Urothelium cell line (cell line): ENCODE measurements around the gene ARF3.

Experiments used
- DNase-seq: peaks from one replicate; pipeline ENCODE4 v3.0.0; 2011; ENCODE audit warnings: low spot score, mixed read lengths
- FAIRE-seq: peaks from 2 replicates; lab custom pipeline; 2011; peaks lifted over from hg19 to GRCh38; lab: Jason Lieb, UNC

ARF3 gene

DNA sequence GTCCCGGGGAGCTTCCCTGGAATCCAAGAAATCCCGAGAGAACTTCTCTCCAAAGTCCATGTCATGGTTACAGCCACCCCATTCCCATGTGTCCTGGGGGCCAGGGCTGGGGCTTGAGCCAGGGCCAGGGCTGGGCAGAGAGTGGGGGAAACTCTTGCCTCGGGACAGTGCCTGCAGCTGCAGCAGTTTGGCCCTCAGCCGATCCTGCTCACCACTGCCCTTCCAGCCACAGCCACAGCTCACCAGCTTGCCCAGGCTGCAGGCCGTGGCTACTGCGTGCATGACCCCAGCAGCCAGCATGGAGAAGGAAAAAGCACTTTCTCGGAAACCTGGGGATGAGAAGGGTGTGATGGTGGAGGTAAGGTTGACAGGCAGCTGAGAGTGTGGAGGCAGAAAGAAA lies 10.7 kb upstream of the ARF3 start:
- no peak for DNase-seq
- FAIRE-seq, result no peak

GRCh38 chr12:48966177-48966895 lies 9.0 kb upstream of the ARF3 start:
- no peak for DNase-seq
- no peak for FAIRE-seq

DNA sequence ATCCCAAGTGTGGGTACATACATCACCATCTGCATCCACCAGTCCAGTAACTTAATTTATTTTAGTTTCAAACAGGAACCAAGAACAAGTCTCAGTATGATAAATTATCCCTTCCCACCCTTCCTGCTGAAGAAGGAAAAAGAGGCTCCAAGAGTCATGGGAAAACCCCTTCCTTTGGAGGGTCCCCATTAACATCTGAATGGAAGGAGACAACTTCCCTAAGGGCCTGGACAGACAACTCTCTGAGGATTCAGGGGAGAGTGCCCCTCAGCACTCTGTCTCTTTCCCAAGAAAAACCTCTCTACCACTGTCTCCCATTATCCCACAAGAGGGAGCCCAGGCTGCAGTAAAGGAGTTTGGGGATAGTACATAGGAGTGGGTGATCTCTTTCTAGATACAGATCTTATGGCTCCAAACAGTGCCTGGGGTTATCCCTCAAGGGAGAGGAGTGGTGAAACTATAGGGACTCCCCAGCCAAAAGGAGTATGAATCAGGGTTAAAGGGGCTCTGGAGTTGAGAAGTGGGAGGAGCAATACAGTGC lies 8.1 kb upstream of the ARF3 start:
- DNase-seq (no peak), FAIRE-seq (no peak)

- DNase-seq, result no peak
- no peak for FAIRE-seq
These were observed 4.5 kb upstream of the ARF3 start for GRCh38 chr12:48961801-48962200.

DNA sequence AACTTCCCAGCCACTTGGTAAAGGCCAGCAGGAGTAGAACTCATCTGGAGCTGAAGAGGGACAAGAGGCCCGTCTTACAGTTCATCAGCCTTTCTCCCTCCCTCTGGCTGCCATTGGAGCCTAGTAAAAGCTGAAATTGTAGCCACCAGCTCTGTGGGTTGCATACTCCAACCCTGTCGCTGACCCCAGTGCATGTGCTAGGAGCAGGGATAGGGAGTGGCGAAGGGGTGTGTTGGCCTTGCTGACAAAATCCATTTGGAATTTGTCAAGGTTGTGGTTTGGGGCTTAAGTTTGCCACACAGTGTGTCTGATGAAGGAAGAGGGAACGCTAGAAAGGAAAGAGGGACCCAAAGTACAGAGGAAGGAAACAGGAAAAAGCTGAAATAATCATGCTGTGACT lies 4.0 kb upstream of the ARF3 start:
- FAIRE-seq (peak; percentile 35), DNase-seq (peak; percentile 53)

- FAIRE-seq (no peak), DNase-seq (no peak)
These were observed 3.5 kb upstream of the ARF3 start for GRCh38 chr12:48960834-48961233.

DNA sequence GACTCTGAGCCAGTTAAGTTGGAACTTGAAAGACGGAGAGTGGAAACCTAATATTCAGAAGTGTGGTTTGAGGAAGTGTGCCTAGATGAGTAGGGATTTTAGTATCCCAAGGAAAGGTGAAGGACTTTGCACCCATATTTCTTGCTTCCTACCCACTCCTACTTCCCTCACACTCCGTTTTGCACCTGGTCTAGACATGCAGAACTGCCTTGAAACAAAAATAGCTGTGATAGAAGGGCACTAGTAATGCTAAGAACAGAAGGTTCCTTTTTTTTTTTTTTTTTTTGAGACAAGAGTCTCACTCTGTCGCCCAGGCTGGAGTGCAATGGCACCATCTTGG lies 732 bp upstream of the ARF3 start:
- no peak for FAIRE-seq
- no peak for DNase-seq

GRCh38 chr12:48956279-48957140 lies 777 bp downstream of the ARF3 start:
- FAIRE-seq (no peak), DNase-seq (peak; percentile 91)

- no peak for FAIRE-seq
- DNase-seq, result no peak
These were observed 2.3 kb downstream of the ARF3 start for GRCh38 chr12:48954841-48955501.

DNA sequence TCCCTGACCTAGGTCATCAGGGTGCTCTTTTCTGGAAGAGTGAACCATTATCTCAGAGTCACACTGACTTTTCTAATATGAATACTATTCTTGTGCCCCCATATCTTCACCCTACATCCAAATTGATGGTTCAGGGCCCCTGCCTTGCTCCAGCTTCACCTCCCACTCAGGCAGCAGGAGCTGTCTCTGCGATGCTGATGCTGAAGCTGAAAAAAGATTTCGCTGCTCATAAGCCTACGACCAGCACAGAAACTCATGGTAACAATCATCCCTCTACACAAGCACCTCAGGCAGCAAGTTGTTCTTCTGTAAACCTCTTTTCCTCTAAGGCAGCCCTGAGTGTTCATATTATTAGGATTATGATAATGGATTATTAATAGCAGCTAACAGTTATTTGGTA lies 3.2 kb downstream of the ARF3 start:
- DNase-seq (no peak), FAIRE-seq (no peak)

DNA sequence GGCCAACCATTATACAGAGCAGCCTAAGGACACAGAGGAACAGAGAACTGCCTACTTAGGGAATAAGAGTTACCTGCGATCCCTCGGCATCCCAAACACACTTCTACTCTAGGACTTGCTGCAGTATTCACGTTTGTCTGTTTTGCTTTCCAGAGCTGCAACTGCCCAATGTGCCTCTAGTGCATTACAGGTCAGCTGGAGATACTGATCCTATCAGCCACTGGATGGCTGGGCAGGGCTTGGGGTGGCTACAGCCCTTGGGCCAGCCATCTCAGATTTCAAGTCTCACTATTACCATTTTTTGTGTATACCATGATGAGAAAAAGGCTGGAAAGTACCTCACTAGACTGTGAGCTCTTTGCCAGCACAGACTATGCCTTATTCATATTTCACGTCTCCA lies 4.6 kb downstream of the ARF3 start:
- FAIRE-seq, result no peak
- no peak for DNase-seq

DNA sequence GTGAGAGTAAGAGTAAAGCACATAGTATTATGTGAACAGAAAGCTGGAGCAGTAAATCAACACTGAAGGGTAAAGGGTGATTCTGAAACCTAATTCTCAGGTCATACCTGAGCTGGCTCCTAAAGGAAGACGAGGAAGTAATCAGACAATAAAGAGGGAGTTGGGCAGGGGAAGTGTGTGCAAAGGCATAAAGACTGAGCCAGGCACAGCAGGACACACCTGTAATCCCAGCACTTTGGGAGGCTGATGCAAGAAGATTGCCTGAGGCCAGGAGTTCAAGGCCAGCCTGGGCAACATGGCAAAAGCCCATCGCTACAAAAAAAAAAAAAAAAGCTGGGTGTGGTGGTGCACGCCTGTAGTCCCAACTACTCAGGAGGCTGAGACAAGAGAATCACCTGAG lies 9.6 kb downstream of the ARF3 start:
- FAIRE-seq (no peak), DNase-seq (no peak)

GRCh38 chr12:48946943-48947342 lies 10.3 kb downstream of the ARF3 start:
- no peak for FAIRE-seq
- DNase-seq, result no peak

GRCh38 chr12:48946205-48946604 lies 11.1 kb downstream of the ARF3 start:
- DNase-seq (no peak), FAIRE-seq (no peak)

DNA sequence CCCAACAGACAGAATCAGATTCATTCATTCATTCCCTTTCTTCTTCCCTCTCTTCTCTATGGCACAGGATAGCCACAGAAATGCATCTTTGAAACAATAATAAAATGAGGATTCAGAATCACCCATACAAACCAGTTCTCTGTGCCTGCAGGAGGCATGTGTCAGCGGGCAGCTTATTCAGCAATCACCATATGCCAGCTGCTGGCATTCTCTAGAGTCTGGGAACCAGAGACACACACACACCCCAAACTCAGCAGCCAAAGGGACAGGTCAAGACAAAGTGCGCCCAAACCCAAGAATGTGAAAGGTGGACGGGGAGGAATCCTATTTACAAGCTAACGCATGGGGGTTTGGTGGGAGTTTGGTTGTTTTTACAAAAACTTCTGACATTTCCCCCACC lies 14.1 kb downstream of the ARF3 start:
- FAIRE-seq (no peak), DNase-seq (no peak)

DNA sequence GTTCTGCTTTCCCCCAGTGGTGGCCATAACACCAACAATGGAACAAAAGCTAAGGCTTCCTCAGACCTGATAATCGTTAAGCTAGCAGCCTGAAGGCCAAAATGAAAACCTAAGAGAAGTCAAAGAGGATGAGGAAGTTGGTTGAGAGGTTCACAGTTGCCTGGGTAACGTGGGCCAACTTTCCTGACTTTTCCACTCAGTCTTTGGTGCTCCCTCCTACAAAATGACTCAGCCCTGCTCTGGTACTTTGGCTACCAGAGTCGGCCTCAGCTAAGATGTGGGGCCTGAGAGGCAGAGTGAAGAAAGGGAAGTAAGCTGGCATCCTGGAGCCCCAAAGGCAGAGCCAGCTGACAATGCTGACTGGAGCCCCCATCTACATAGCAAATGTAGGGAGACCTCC lies 17.1 kb downstream of the ARF3 start:
- DNase-seq (no peak), FAIRE-seq (no peak)

- no peak for DNase-seq
- FAIRE-seq, result no peak
These were observed 18.5 kb downstream of the ARF3 start for GRCh38 chr12:48938805-48939204.

GRCh38 chr12:48937170-48937569 lies 20.1 kb downstream of the ARF3 start:
- DNase-seq (no peak), FAIRE-seq (no peak)

- peak; percentile 83 for DNase-seq
- FAIRE-seq, result no peak
These were observed 20.8 kb downstream of the ARF3 start for GRCh38 chr12:48936379-48936979.

DNA sequence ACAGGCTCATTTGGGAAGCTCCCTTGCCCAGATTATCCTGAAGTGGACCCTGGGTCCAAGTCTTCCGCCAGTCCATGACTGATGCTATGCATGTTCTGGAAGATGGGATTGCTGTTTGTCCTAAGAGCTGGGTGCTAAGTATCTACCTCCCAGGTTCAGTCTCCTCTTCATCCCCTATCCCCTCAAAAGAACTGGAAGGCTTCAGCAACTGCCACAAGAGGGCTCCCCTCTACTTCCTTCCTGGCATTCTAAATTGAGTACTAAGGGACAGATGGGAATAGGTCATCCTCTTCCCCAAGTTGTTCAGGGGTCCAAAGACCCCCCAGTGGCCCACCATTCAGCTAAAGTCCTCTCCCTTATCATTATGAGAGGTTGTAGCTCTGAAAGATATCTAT lies 23.0 kb downstream of the ARF3 start:
- DNase-seq, result no peak
- no peak for FAIRE-seq

GRCh38 chr12:48933664-48934311 lies 23.5 kb downstream of the ARF3 start:
- no peak for FAIRE-seq

More at GRCh38 chr12:48933664-48934311, 23.5 kb downstream of the ARF3 start:
- no peak for DNase-seq
